KOPT-K1 (cell line): ENCODE data around the gene C17orf75.
"Not testable (repeated sequence)": the region's sequence is repeated elsewhere in the genome, so short reads cannot be mapped to it uniquely, and the experiment has no call there.

ENCODE experiments used
- H3K27ac ChIP-seq: fragments of 200-600 bp; sonication (generic); 2 replicates; pipeline ENCODE4 v1.5.1; 2016; ENCODE audit warnings: antibody characterized with exemption, mild to moderate bottlenecking, low read depth, low read length; ENCODE audit not compliant: poor library complexity, severe bottlenecking
- H3K36me3 ChIP-seq: fragments of 200-600 bp; sonication (generic); 2 replicates; pipeline ENCODE4 v1.5.1; 2017; ENCODE audit warnings: antibody characterized with exemption, mild to moderate bottlenecking, low read length, moderate library complexity; ENCODE audit not compliant: insufficient read depth
- H3K9me3 ChIP-seq: fragments of 200-600 bp; sonication (generic); 2 replicates; pipeline ENCODE4 v1.5.1; 2017; ENCODE audit warnings: antibody characterized with exemption, low read length, mild to moderate bottlenecking; ENCODE audit not compliant: insufficient read depth, poor library complexity, severe bottlenecking

Gene C17orf75

DNA sequence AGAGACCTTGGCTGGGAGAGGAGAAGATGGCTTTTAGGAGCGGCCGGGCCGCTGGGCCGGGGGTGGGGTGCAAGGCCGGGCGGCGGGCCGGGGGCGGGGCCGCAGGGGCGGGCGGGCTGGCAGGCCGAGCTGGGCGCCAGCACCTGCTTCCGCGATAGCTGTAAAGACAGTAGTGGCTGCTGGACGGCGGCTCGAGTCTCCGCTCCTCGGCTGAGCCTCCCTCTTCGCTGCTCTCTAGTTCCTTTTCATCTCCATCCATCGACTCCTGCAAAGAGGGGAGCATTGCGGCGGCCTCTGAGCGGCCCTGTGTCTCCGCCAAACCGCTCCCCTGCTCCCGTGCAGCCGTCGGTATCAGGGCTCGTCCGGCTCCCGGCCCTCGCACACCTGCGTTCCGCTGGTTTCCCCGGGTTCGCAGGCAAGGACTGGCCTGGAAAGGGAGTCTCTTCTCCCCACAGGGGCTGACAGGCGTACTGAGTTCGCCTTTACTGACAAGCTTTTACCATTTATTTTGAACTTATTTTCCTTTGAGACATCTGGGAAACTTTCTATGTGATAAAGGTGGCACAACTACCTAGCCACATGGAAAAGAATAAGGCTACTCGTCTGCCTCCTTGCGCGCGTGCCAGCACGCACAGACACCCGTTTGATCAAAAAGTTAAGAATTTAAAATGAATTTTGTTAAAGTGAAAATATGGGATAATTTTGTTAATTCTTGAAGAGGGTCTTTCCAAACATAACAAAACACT is at the start of gene C17orf75:
Gene C17orf75 (minus strand): TSS at position 317 of the 746 bp plus-strand sequence. CDS start 34 bp downstream, at position 283.
- Histone ChIP-seq H3K9me3 (no peaks in the 10 kb centered on the region), H3K36me3 (peaks cover 22% of the 10 kb centered on the region), H3K27ac (peak within 1 kb of the TSS; percentile 81)

GRCh38 chr17:32388613-32389459 is 46.9 kb upstream of the C17orf75 start:
- Histone ChIP-seq H3K9me3 (no peaks in the 10 kb centered on the region), H3K27ac (no peak overlapping the region), H3K36me3 (peaks cover 42% of the 10 kb centered on the region; the same call in 1 of the 2 replicates)

GRCh38 chr17:32388128-32388527 is 46.2 kb upstream of the C17orf75 start:
- peaks cover 48% of the 10 kb centered on the region for H3K36me3 ChIP-seq
- not testable (repeated sequence) for H3K9me3 ChIP-seq, H3K27ac ChIP-seq

DNA sequence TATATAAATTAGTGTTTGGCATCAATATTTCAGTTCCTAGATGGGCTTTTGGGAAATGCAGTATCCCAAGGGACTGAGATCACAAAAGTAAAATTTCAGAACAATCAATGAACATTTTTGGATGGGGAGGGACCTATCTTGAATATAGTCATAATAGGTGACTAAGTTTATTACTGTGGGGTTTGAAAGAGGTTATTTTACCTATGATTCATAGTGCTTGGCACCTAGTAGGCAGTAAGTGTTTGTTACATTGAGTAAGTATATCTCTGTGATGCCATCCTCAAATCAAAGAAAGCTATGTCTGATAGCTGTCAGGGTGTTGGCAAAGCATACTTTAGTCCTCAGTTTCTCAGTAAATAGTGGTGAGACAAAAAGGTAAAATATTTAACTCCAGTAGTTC is 44.9 kb upstream of the C17orf75 start:
- Histone ChIP-seq H3K27ac (no peak overlapping the region), H3K9me3 (no peaks in the 10 kb centered on the region), H3K36me3 (peaks cover 61% of the 10 kb centered on the region)

GRCh38 chr17:32385971-32386370 is 44.0 kb upstream of the C17orf75 start:
- Histone ChIP-seq H3K36me3 (peaks cover 69% of the 10 kb centered on the region), H3K27ac (no peak overlapping the region), H3K9me3 (no peaks in the 10 kb centered on the region)

DNA sequence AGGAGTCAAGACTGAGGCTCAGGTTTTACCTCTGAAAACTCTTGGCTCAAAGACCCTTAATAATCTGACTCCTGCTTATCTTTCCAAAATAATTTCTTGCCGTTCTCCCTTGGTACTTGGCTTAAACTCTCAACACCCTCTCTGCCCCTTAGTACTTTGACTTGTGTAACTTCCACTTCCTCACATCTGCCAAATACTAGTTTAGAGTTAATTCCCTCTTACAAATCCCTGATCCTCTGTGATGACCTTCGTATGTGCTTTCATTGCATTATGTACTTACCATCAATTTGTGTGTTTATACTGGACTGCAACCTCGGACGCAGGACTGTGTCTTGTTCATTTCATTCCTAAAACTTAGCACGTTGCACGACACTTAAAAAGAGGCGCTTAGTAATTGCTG is 43.1 kb upstream of the C17orf75 start:
- H3K36me3 ChIP-seq: peaks cover 78% of the 10 kb centered on the region
- H3K9me3 ChIP-seq: no peaks in the 10 kb centered on the region
- H3K27ac ChIP-seq: no peak overlapping the region

DNA sequence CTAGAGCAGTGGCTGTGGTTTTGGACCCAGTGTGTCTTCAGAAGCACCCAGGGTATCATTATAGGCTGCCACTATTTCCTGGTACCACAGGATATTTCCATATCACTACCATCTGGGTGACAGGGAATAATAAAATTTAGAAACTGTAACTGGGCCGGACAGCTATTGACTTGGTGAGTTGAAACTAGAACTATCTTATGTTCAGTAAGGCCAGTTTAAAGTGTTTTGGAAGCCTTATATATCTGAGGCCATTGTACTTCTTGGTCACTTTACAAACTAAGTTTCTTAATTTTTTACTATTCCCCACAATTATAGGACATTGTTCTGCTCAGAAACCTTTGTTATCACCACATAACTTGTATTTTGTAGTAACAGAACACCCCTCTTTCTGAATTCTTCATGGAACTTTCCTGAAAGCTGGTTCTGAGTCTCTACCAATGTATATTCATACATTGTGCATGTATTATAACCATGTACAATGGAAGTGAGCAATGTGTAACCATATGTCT is 42.0 kb upstream of the C17orf75 start:
- Histone ChIP-seq H3K36me3 (peaks cover 84% of the 10 kb centered on the region), H3K27ac (no peak overlapping the region), H3K9me3 (no peaks in the 10 kb centered on the region)

GRCh38 chr17:32382526-32383223 is 40.7 kb upstream of the C17orf75 start:
- Histone ChIP-seq H3K27ac (no peak overlapping the region), H3K9me3 (no peaks in the 10 kb centered on the region), H3K36me3 (peaks cover 84% of the 10 kb centered on the region)

DNA sequence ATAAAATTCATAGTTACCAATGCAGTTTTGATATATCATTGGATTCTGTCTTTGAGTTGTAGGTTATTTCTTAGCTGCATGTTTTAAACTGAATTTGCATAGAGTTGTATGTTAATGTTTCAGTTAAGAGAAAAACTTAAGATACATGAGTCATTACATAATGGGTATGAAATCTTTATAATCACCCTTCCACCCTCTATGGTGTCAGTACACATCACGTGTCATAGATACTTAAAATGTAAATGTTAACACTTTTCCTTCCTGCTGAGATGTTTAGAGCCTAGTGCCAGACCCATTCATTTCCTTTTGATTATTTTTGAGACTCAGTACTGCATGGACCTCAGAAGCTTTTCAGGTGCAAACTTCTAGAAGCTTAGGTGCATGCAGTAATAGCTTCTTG is 28.5 kb upstream of the C17orf75 start:
- Histone ChIP-seq H3K27ac (no peak overlapping the region), H3K36me3 (peaks cover 100% of the 10 kb centered on the region), H3K9me3 (no peaks in the 10 kb centered on the region)

GRCh38 chr17:32361270-32361669 is 19.3 kb upstream of the C17orf75 start:
- H3K36me3 ChIP-seq: peaks cover 99% of the 10 kb centered on the region
- no peaks in the 10 kb centered on the region for H3K9me3 ChIP-seq
- no peak overlapping the region for H3K27ac ChIP-seq

- Histone ChIP-seq H3K27ac (no peak overlapping the region), H3K9me3 (no peaks in the 10 kb centered on the region), H3K36me3 (peaks cover 97% of the 10 kb centered on the region)
Measured at GRCh38 chr17:32357615-32358014, 15.6 kb upstream of the C17orf75 start.

DNA sequence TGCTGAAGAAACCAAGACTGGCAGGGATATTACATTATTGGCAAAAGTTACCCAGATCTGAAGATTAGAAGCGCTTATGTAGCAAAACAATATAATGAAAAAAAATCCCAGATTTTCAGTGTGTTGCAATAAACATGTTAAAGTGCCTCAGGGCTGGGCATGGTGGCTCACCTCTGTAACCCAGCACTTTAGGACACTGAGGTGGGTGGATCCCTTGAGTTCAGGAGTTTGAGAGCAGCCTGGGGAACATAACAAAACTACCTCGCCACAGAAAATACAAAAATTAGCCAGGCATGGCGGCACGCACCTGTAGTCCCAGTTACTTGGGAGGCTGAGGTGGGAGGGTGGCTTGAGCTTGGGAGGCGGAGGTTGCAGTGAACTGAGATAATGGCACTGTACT is 14.8 kb upstream of the C17orf75 start:
- Histone ChIP-seq H3K36me3 (peaks cover 97% of the 10 kb centered on the region), H3K9me3 (no peaks in the 10 kb centered on the region), H3K27ac (no peak overlapping the region)

DNA sequence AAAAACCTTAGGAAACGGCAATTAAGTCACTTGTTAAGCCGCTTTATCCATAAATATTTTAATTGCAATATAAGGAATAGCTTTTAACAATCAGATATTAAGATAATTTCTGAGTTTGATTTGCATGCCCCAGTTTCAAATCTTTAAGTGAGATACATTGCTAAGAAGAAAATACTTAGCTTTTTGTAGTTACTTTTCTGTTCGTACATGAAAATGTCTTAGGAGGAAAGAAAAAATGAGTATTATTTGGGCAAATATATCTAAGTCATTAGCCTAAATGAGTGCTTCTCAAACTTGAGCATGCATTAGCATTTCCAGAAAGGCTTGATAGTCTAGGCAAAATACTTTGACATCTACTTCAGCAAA is 14.4 kb upstream of the C17orf75 start:
- Histone ChIP-seq H3K9me3 (no peaks in the 10 kb centered on the region), H3K27ac (no peak overlapping the region), H3K36me3 (peaks cover 97% of the 10 kb centered on the region)

- Histone ChIP-seq H3K27ac (no peak overlapping the region), H3K36me3 (peaks cover 94% of the 10 kb centered on the region), H3K9me3 (no peaks in the 10 kb centered on the region)
Measured at GRCh38 chr17:32355649-32356377, 13.8 kb upstream of the C17orf75 start.
